Neural progenitor cell (in vitro differentiated cells): ENCODE results near the gene CARS2. TPM values are rescaled to one million over a fixed set of nuclear protein-coding genes. Genes with fewer than 3 reads are reported as not detected.

Experiments
- DNase-seq: peaks from one replicate; pipeline ENCODE4 v3.0.0-alpha.2; 2016; ENCODE audit warnings: low spot score
- H2AFZ ChIP-seq: fragments of 200-600 bp; sonication (generic); replicated peaks from 2 replicates; pipeline ENCODE4 v1.6.1; 2016; ENCODE audit warnings: antibody characterized with exemption
- H3F3A ChIP-seq: fragments of 200-600 bp; sonication (generic); 2 replicates; pipeline ENCODE4 v1.6.1; 2016; ENCODE audit warnings: antibody characterized with exemption, low read depth
- H3K27ac ChIP-seq: fragments of 200-600 bp; sonication (generic); 2 replicates; pipeline ENCODE4 v1.5.1; 2016; ENCODE audit warnings: mild to moderate bottlenecking
- H3K27me3 ChIP-seq: fragments of 200-600 bp; sonication (generic); 2 replicates; pipeline ENCODE4 v1.6.1; 2016; ENCODE audit warnings: mild to moderate bottlenecking, moderate library complexity
- H3K36me3 ChIP-seq: fragments of 200-600 bp; sonication (generic); 2 replicates; pipeline ENCODE4 v1.5.1; 2016
- H3K4me1 ChIP-seq: fragments of 200-600 bp; sonication (generic); 2 replicates; pipeline ENCODE4 v1.6.1; 2016; ENCODE audit warnings: mixed run types
- H3K4me2 ChIP-seq: fragments of 200-600 bp; sonication (generic); 2 replicates; pipeline ENCODE4 v1.6.1; 2016
- H3K4me3 ChIP-seq: fragments of 200-600 bp; sonication (generic); 2 replicates; pipeline ENCODE4 v1.5.1; 2016
- H3K79me2 ChIP-seq: fragments of 200-600 bp; sonication (generic); 2 replicates; pipeline ENCODE4 v1.6.1; 2016; ENCODE audit warnings: low read depth
- H3K9ac ChIP-seq: fragments of 200-600 bp; sonication (generic); 2 replicates; pipeline ENCODE4 v1.6.1; 2016
- H3K9me3 ChIP-seq: fragments of 200-600 bp; sonication (generic); 2 replicates; pipeline ENCODE4 v1.5.1; 2016; ENCODE audit warnings: low read depth
- H4K20me1 ChIP-seq: fragments of 200-600 bp; sonication (generic); 2 replicates; pipeline ENCODE4 v1.6.1; 2016; ENCODE audit warnings: low read depth
- H3K27ac Mint-ChIP-seq: 3 replicates; pipeline ENCODE4 v1.8.0; 2021; ENCODE audit warnings: mixed read lengths
- H3K27me3 Mint-ChIP-seq: 2 replicates; pipeline ENCODE4 v1.8.0; 2022; ENCODE audit warnings: low read depth, mild to moderate bottlenecking, inconsistent platforms, moderate library complexity, mixed read lengths; ENCODE audit not compliant: insufficient read depth
- H3K36me3 Mint-ChIP-seq: 3 replicates; pipeline ENCODE4 v1.8.0; 2021; ENCODE audit warnings: mixed read lengths
- H3K4me1 Mint-ChIP-seq: 3 replicates; pipeline ENCODE4 v1.8.0; 2021; ENCODE audit warnings: mixed read lengths
- H3K4me3 Mint-ChIP-seq: 3 replicates; pipeline ENCODE4 v1.8.0; 2021; ENCODE audit warnings: mild to moderate bottlenecking, moderate library complexity, mixed read lengths
- H3K9me3 Mint-ChIP-seq: 3 replicates; pipeline ENCODE4 v1.8.0; 2020; ENCODE audit warnings: mixed read lengths
- CTCF ChIP-seq: fragments of 200-600 bp; sonication (generic); IDR thresholded peaks from 2 replicates; pipeline ENCODE4 v1.5.1; 2017; ENCODE audit warnings: antibody characterized with exemption, mild to moderate bottlenecking
- EZH2 ChIP-seq: fragments of 200-600 bp; sonication (generic); IDR thresholded peaks from 2 replicates; pipeline ENCODE4 v1.6.1; 2017; ENCODE audit warnings: antibody characterized with exemption, mild to moderate bottlenecking, moderate library complexity
- EZH2phosphoT487 ChIP-seq: fragments of 200-600 bp; sonication (generic); IDR thresholded peaks from 2 replicates; pipeline ENCODE4 v1.6.1; 2017; ENCODE audit warnings: antibody characterized with exemption
- total RNA-seq: library from RNA; depleted of rRNA; stranded (reverse); fragments of >200 nt; gene quantifications from 2 replicates; pipeline ENCODE4 v1.2.3, GENCODE V29; 2015; ENCODE audit warnings: low replicate concordance

The CARS2 gene
- total RNA-seq, 1 donor from 2014 or later = 50.0 TPM

DNA sequence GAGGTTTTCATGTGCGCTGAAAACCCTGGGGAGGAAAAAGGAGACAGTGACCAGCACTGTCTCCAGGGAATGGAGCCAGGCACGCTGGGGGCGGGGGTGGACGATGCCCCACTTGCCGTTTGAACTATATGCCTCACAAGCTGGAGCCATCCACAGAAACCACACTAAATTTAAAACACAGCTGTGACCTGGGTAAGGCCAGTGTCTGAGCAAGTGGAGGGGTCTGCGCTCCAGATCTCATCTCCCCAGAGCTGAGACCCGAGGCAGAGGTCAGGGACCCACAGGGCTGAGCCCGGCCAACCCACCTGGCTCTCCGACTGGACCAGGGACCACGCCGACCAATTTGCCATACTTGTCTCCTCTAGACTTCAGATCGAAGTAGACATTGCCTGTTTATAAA is 23.2 kb downstream of the CARS2 start:
- no peak overlapping the region for H3K27ac ChIP-seq

GRCh38 chr13:110681868-110682550 is 23.9 kb downstream of the CARS2 start:
- H3K27me3 ChIP-seq = no peaks in the 10 kb centered on the region
- no peak overlapping the region for H3K27ac ChIP-seq
- no peak for DNase-seq
- H3K9me3 ChIP-seq = no peaks in the 10 kb centered on the region
- H3K27ac Mint-ChIP-seq = peak overlapping the region; percentile 0
- H3K9me3 Mint-ChIP-seq = no peaks in the 10 kb centered on the region
- no peaks in the 10 kb centered on the region for H3K4me1 Mint-ChIP-seq
- H3K4me3 Mint-ChIP-seq = no peak overlapping the region
- H3K36me3 ChIP-seq = no peaks in the 10 kb centered on the region
- no peak for TF ChIP-seq EZH2
- TF ChIP-seq EZH2phosphoT487 = no peak
- no peak for TF ChIP-seq CTCF
- H3K27me3 Mint-ChIP-seq = no peaks in the 10 kb centered on the region
- H3K4me3 ChIP-seq = no peak overlapping the region
- H3K9ac ChIP-seq = no peak overlapping the region
- no peaks in the 10 kb centered on the region for H3K79me2 ChIP-seq
- H2AFZ ChIP-seq = no peak overlapping the region
- H3K4me1 ChIP-seq = no peaks in the 10 kb centered on the region
- H3K4me2 ChIP-seq = no peak overlapping the region
- H3K36me3 Mint-ChIP-seq = peaks cover 25% of the 10 kb centered on the region
- no peaks in the 10 kb centered on the region for H3F3A ChIP-seq
- no peaks in the 10 kb centered on the region for H4K20me1 ChIP-seq

More for the DNA sequence above, 23.2 kb downstream of the CARS2 start:
- DNase-seq = no peak
- TF ChIP-seq CTCF = no peak
- TF ChIP-seq EZH2 = no peak
- no peak for TF ChIP-seq EZH2phosphoT487
- no peaks in the 10 kb centered on the region for H3K27me3 Mint-ChIP-seq
- Histone ChIP-seq H3K9me3 (no peaks in the 10 kb centered on the region), H3K9ac (no peak overlapping the region), H3K79me2 (no peaks in the 10 kb centered on the region), H3K36me3 (no peaks in the 10 kb centered on the region), H3K4me1 (no peaks in the 10 kb centered on the region), H3F3A (no peaks in the 10 kb centered on the region), H3K4me3 (no peak overlapping the region), H3K27me3 (no peaks in the 10 kb centered on the region), H3K4me2 (no peak overlapping the region), H4K20me1 (no peaks in the 10 kb centered on the region), H2AFZ (no peak overlapping the region)
- H3K36me3 Mint-ChIP-seq = peaks cover 26% of the 10 kb centered on the region
- H3K27ac Mint-ChIP-seq = no peak overlapping the region
- H3K4me1 Mint-ChIP-seq = no peaks in the 10 kb centered on the region
- no peak overlapping the region for H3K4me3 Mint-ChIP-seq
- H3K9me3 Mint-ChIP-seq = no peaks in the 10 kb centered on the region

DNA sequence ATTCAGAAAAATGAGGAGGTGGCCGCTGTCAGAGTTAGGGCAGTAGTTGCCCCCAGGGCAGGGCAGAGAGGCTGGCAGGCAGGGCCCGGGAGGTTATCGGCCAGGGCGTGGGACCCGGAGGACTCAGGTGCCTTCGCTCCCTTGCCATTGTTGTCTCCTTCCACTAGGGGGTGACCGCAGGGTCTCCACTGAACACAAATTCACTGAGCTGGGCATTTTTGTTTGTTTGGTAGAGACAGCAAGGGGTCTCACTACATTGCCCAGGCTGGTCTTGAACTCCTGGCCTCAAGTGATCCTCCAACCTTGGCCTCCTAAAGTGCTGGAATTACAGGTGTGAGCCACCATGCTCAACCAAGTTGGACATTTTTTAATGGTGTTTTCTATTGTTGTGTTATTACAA is 25.1 kb downstream of the CARS2 start:
- no peak overlapping the region for H3K27ac Mint-ChIP-seq
- Histone ChIP-seq H3K9ac (no peak overlapping the region), H3F3A (no peaks in the 10 kb centered on the region), H4K20me1 (no peaks in the 10 kb centered on the region), H2AFZ (no peak overlapping the region), H3K4me2 (no peak overlapping the region), H3K4me3 (no peak overlapping the region), H3K27ac (no peak overlapping the region), H3K36me3 (no peaks in the 10 kb centered on the region), H3K27me3 (no peaks in the 10 kb centered on the region), H3K9me3 (no peaks in the 10 kb centered on the region), H3K4me1 (no peaks in the 10 kb centered on the region), H3K79me2 (no peaks in the 10 kb centered on the region)
- no peaks in the 10 kb centered on the region for H3K27me3 Mint-ChIP-seq
- no peaks in the 10 kb centered on the region for H3K9me3 Mint-ChIP-seq
- peaks cover 31% of the 10 kb centered on the region for H3K36me3 Mint-ChIP-seq
- peak; percentile 46 for DNase-seq
- no peaks in the 10 kb centered on the region for H3K4me1 Mint-ChIP-seq
- TF ChIP-seq EZH2 (no peak), CTCF (peak; percentile 45)
- no peak overlapping the region for H3K4me3 Mint-ChIP-seq
